Muscle layer of duodenum (tissue), 2 donors: ENCODE data around the gene SMARCD2.
A peak's percentile ranks its signal among the peaks of the same experiment; 100 is the strongest.
"Not testable (repeated sequence)": the region's sequence is repeated elsewhere in the genome, so short reads cannot be mapped to it uniquely, and the experiment has no call there.

Experiments
- H3K27ac ChIP-seq: one replicate; pipeline ENCODE4 v1.7.0; 2013; ENCODE audit warnings: mild to moderate bottlenecking, low read length
- H3K27me3 ChIP-seq: one replicate; pipeline ENCODE4 v1.7.0; 2013; ENCODE audit warnings: low read depth, mild to moderate bottlenecking, control low read depth, low read length
- H3K36me3 ChIP-seq, 2 donors: one replicate each; pipeline ENCODE4 v1.7.0; 2013; ENCODE audit warnings: low read length in 2 of 2, control low read depth in 1 of 2, mild to moderate bottlenecking in 1 of 2; ENCODE audit not compliant: insufficient read depth in 2 of 2, control insufficient read depth in 1 of 2
- H3K4me1 ChIP-seq, 2 donors: one replicate each; pipeline ENCODE4 v1.7.0; 2013; ENCODE audit warnings: low read length in 2 of 2, mild to moderate bottlenecking in 2 of 2, control low read depth in 1 of 2, moderate library complexity in 1 of 2; ENCODE audit not compliant: insufficient read depth in 2 of 2, control insufficient read depth in 1 of 2
- H3K4me3 ChIP-seq, 2 donors: one replicate each; pipeline ENCODE4 v1.7.0; 2013; ENCODE audit warnings: low read length in 2 of 2, low read depth in 1 of 2, mild to moderate bottlenecking in 1 of 2
- H3K9me3 ChIP-seq, 2 donors: one replicate each; pipeline ENCODE4 v1.7.0; 2013; ENCODE audit warnings: low read length in 2 of 2, control low read depth in 1 of 2, mild to moderate bottlenecking in 1 of 2; ENCODE audit not compliant: control insufficient read depth in 1 of 2
- donor health status: healthy.

The SMARCD2 gene

GRCh38 chr17:63871646-63872365, 29.3 kb upstream of the SMARCD2 start:
- not testable (repeated sequence) for H3K27ac ChIP-seq

DNA sequence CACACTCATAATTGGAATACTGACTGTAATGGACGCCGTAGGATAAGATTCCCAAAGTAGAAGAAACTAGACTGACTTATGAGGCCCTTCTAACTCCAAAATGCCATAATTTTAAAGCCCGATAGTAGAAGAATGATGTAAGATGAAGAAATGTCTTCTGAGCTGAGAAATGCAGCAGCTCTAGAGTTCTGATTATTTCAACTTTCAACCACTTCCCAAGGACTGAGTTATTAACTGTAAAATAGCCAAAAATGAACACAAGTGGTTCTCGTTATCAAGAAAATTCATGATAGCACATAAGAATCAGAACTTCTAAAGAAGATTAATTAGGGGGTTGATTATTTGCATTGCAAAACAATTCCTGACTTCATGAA, 27.8 kb upstream of the SMARCD2 start:
- not testable (repeated sequence) for H3K9me3 ChIP-seq, H3K4me1 ChIP-seq, H3K4me3 ChIP-seq, H3K27ac ChIP-seq, H3K27me3 ChIP-seq, H3K36me3 ChIP-seq

More at GRCh38 chr17:63871646-63872365, 29.3 kb upstream of the SMARCD2 start:
- H3K4me3 ChIP-seq, H3K9me3 ChIP-seq, H3K36me3 ChIP-seq, H3K27me3 ChIP-seq, H3K4me1 ChIP-seq: not testable (repeated sequence)

GRCh38 chr17:63869491-63870291, 27.2 kb upstream of the SMARCD2 start:
- not testable (repeated sequence) for H3K9me3 ChIP-seq, H3K36me3 ChIP-seq, H3K27me3 ChIP-seq, H3K4me1 ChIP-seq, H3K27ac ChIP-seq, H3K4me3 ChIP-seq

- not testable (repeated sequence) for H3K27me3 ChIP-seq, H3K4me3 ChIP-seq, H3K36me3 ChIP-seq, H3K4me1 ChIP-seq, H3K27ac ChIP-seq, H3K9me3 ChIP-seq
These were observed 24.1 kb upstream of the SMARCD2 start for GRCh38 chr17:63866625-63867024.

- H3K27me3 ChIP-seq = no peaks in the 10 kb centered on the region
- H3K4me1 ChIP-seq = no peaks in the 10 kb centered on the region
- no peak overlapping the region for H3K27ac ChIP-seq
- no peak overlapping the region for H3K4me3 ChIP-seq
- no peaks in the 10 kb centered on the region for H3K9me3 ChIP-seq
- no peaks in the 10 kb centered on the region for H3K36me3 ChIP-seq
These were observed 16.8 kb upstream of the SMARCD2 start for GRCh38 chr17:63859257-63859656.

DNA sequence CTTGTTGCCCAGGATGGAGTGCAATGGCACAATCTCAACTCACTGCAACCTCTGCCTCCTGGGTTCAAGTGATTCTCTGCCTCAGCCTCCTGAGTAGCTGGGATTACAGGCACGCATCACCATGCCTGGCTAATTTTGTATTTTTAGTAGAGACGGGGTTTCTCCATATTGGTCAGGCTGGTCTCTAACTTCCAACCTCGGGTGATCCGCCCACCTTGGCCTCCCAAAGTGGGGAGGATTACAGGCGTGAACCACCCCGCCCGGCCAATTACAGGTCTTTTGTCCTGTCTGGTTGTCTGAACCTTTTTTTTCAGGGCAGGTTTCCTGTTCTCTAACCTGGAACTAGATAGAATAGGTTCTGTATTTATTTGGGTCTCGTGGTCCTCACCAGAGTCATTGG, 13.9 kb upstream of the SMARCD2 start:
- H3K36me3 ChIP-seq, H3K9me3 ChIP-seq, H3K27me3 ChIP-seq, H3K4me3 ChIP-seq, H3K27ac ChIP-seq, H3K4me1 ChIP-seq: not testable (repeated sequence)

DNA sequence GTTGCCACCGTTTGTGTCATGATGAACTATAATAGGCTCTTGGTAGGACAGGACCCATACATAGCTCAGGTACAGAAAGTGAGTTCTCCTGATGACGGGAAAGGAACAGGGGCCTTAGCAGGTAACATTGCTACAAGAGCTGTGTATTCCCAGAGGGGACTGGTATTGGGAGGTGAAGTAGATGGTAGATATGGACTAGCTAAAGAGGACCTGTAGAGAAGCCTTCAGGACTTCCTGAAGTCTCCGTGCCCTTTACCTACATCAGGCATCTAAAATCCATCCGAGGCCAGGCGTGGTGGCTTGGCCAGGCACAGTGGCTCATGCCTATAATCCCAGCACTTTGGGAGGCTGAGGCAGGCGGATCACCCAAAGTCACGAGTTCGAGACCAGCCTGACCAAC, 12.7 kb upstream of the SMARCD2 start:
- H3K4me1 ChIP-seq = no peaks in the 10 kb centered on the region
- H3K36me3 ChIP-seq = no peaks in the 10 kb centered on the region
- no peak overlapping the region for H3K4me3 ChIP-seq
- H3K27ac ChIP-seq = no peak overlapping the region
- H3K27me3 ChIP-seq = no peaks in the 10 kb centered on the region
- no peaks in the 10 kb centered on the region for H3K9me3 ChIP-seq

DNA sequence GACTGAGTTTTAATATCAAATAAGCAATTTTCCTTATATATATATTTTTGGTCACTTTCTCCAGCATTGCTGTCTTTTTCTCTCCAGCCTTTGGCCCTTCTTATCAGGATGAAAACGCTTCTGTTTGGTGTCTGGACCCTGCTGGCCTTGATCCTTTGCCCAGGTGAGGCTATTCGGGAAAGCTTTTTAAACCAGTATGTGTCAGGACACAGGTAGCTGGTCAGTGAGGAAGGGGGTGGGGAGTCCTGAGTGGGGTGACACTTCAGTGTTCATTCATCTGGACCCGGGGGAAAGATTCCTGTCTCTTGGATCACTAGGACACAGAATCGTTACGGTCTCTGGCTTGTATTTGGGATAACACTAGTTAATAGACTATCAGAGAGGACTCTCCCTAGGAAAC, 12.2 kb upstream of the SMARCD2 start:
- no peaks in the 10 kb centered on the region for H3K4me1 ChIP-seq
- H3K36me3 ChIP-seq = no peaks in the 10 kb centered on the region
- H3K27ac ChIP-seq = no peak overlapping the region
- H3K9me3 ChIP-seq = no peaks in the 10 kb centered on the region
- no peaks in the 10 kb centered on the region for H3K27me3 ChIP-seq
- H3K4me3 ChIP-seq = no peak overlapping the region

- Histone ChIP-seq H3K9me3 (no peaks in the 10 kb centered on the region), H3K4me1 (no peaks in the 10 kb centered on the region), H3K27ac (no peak overlapping the region), H3K36me3 (no peaks in the 10 kb centered on the region), H3K27me3 (no peaks in the 10 kb centered on the region), H3K4me3 (no peak overlapping the region)
These were observed 10.8 kb upstream of the SMARCD2 start for GRCh38 chr17:63853260-63853659.

- Histone ChIP-seq H3K4me3 (no peak overlapping the region), H3K27ac (no peak overlapping the region), H3K9me3 (no peaks in the 10 kb centered on the region), H3K4me1 (no peaks in the 10 kb centered on the region), H3K36me3 (no peaks in the 10 kb centered on the region), H3K27me3 (no peaks in the 10 kb centered on the region)
These were observed 7.9 kb upstream of the SMARCD2 start for GRCh38 chr17:63850401-63850800.

GRCh38 chr17:63848834-63849689, 6.6 kb upstream of the SMARCD2 start:
- Histone ChIP-seq H3K27ac (no peak overlapping the region), H3K4me3 (peak overlapping the region; percentile 37 to 45), H3K36me3 (no peaks in the 10 kb centered on the region), H3K27me3 (no peaks in the 10 kb centered on the region), H3K4me1 (peaks cover 0 to under 1% of the 10 kb centered on the region in 2 donors), H3K9me3 (no peaks in the 10 kb centered on the region)
